Ishikawa (cell line): ENCODE measurements around the gene FBXO21.

Experiments used
- CEBPB ChIP-seq: IDR thresholded peaks from 2 replicates; pipeline ENCODE4 v1.6.1; 2012
- CREB1 ChIP-seq: IDR thresholded peaks from 2 replicates; pipeline ENCODE4 v1.6.1; 2012; ENCODE audit warnings: low read depth
- EP300 ChIP-seq: IDR thresholded peaks from 2 replicates; pipeline ENCODE4 v1.6.1; 2012; ENCODE audit warnings: borderline replicate concordance
- FOXM1 ChIP-seq: IDR thresholded peaks from 2 replicates; pipeline ENCODE4 v1.6.1; 2012; ENCODE audit warnings: low read depth, borderline replicate concordance
- NFIC ChIP-seq: IDR thresholded peaks from 2 replicates; pipeline ENCODE4 v1.6.1; 2012
- RAD21 ChIP-seq: IDR thresholded peaks from 2 replicates; pipeline ENCODE4 v1.6.1; 2012; ENCODE audit warnings: low read depth
- TAF1 ChIP-seq: IDR thresholded peaks from 2 replicates; pipeline ENCODE4 v1.6.1; 2012; ENCODE audit warnings: low read depth, mild to moderate bottlenecking
- TCF12 ChIP-seq: IDR thresholded peaks from 2 replicates; pipeline ENCODE4 v1.6.1; 2012; ENCODE audit warnings: low read depth
- TEAD4 ChIP-seq: IDR thresholded peaks from 2 replicates; pipeline ENCODE4 v1.6.1; 2012
- USF1 ChIP-seq: IDR thresholded peaks from 2 replicates; pipeline ENCODE4 v1.6.1; 2012
- ZBTB7A ChIP-seq: IDR thresholded peaks from 2 replicates; pipeline ENCODE4 v1.6.1; 2012; ENCODE audit warnings: low read depth

GRCh38 chr12:117207675-117208074, 17.4 kb upstream of the FBXO21 start:
- TF ChIP-seq EP300, result no peak
- TF ChIP-seq RAD21, result no peak
- no peak for TF ChIP-seq TEAD4
- TF ChIP-seq USF1, result no peak
- no peak for TF ChIP-seq TCF12
- TF ChIP-seq FOXM1, result no peak
- TF ChIP-seq CEBPB, result no peak
- TF ChIP-seq TAF1, result no peak
- no peak for TF ChIP-seq CREB1
- no peak for TF ChIP-seq NFIC
- TF ChIP-seq ZBTB7A, result no peak
